HG03558 (cell line): ENCODE measurements around the gene THSD4.

Experiments
- ATAC-seq: cut with Tn5 transposase; IDR thresholded peaks from one replicate; pipeline ENCODE4 v1.9.1; 2021; ENCODE audit warnings: moderate number of reproducible peaks; ENCODE audit not compliant: unreplicated experiment; ENCODE audit errors: extremely low read depth

Gene THSD4

DNA sequence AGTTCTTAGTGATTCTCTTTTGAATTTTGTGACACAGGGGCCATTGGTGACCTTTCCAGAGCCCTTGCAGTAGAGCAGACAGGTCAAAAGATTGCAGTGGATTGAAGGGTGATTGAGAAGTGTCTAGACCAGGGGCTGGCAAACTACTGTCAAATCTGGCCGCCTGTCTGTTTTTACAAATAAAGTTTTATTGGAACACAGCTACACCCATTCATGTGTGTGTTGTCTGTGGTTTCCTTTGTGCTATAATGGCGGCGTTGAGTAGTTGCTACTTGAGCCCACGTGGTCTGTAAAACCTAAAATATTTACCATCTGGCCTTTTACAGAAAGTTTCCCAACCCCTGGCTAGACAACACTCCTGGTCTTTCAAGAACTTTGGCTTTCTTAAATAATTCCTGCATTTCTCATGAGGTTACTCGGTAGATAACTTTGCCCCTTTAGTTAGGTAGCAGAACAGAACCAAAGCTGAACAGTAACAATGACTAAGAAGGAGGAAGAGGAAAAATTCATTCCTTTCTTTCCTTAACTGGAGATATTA lies 430.0 kb downstream of the THSD4 start:
- no peak for ATAC-seq

- ATAC-seq: no peak
Measured at GRCh38 chr15:71545923-71546322, 430.7 kb downstream of the THSD4 start.

- no peak for ATAC-seq
Measured at GRCh38 chr15:71547011-71547410, 431.7 kb downstream of the THSD4 start.

GRCh38 chr15:71548401-71548807 lies 433.1 kb downstream of the THSD4 start:
- no peak for ATAC-seq

DNA sequence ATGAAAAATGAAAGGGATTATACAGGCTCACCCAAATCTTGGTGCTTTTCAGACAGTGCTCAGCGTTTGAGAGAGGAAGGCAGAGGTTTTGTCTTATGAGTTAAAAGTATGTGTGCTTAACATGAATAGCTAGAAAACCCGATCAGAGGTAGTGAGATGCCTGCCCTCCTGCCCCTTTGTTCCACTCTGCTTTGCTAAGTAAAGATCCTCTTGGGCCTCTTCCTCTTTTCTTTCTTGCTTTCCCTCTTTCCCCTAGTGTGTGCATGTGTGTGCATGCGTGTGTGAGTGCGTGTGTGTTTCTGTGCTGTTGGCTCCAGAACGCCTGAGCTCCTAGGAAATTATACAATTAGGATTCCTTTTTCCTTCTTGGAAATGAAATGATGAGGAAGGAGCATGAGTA lies 433.8 kb downstream of the THSD4 start:
- ATAC-seq: no peak

DNA sequence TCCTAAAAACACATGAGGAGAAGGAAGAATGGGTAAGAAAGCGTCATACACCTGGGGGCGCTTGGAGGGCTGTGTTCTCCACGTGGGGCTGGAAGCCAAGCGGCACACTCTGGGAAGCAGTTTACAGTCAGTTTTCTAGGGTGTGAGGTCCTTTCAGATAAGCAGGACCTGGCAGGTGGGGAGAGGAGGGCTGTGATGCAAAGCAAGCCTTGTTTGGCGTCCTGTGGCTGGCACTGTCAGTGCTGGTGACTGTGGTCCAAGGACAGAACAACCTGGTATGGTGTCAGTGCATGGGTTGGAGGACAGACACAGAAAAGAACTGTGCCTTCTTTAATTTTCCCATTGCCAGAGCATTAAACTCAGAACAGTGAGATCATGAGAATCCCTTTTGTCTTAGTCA lies 434.4 kb downstream of the THSD4 start:
- no peak for ATAC-seq

GRCh38 chr15:71551566-71551965 lies 436.3 kb downstream of the THSD4 start:
- no peak for ATAC-seq

GRCh38 chr15:71559098-71559497 lies 443.8 kb downstream of the THSD4 start:
- ATAC-seq: no peak

DNA sequence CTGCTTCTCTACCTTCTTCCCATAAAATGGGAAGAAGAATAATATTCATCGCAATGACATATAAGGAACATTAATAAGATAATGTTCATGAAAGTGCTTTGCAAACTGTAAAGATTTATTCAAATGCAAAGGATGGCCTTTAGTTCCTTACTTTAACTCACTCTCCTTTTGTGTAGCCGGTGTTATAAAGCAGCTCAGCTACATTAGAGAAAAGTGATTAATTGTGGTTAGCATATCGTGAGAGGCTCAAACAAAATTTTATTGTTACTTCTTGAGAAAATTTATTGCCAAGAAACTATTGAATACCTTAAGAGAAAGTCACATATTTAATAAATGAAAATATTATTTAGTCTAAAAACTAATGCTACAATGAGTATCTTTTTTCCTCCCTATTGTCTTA lies 444.3 kb downstream of the THSD4 start:
- no peak for ATAC-seq

DNA sequence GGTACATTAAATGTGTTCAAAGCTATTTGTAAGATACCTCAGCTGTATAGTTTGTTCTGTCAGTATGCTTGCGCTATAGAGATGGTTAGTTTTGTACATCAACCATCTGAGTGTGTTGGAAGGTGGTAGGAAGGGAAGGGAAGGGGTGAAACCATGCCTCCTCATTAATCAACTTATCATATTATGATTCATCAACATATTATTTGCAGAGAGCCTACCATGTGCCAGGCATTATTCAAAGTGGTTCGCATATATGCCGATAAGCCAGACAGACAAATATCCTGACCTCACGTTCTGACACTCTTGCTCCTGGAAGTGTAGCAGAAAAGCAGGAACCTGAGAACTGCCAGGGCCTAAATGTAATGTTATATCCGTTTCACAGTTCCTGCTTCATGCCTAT lies 447.0 kb downstream of the THSD4 start:
- no peak for ATAC-seq

- ATAC-seq: no peak
Measured at GRCh38 chr15:71564217-71564616, 448.9 kb downstream of the THSD4 start.

GRCh38 chr15:71565006-71565405 lies 449.7 kb downstream of the THSD4 start:
- no peak for ATAC-seq

- no peak for ATAC-seq
Measured at GRCh38 chr15:71565631-71566160, 450.4 kb downstream of the THSD4 start.

- no peak for ATAC-seq
Measured at GRCh38 chr15:71566226-71566625, 451.0 kb downstream of the THSD4 start.

- ATAC-seq: no peak
Measured at GRCh38 chr15:71567173-71567572, 451.9 kb downstream of the THSD4 start.

DNA sequence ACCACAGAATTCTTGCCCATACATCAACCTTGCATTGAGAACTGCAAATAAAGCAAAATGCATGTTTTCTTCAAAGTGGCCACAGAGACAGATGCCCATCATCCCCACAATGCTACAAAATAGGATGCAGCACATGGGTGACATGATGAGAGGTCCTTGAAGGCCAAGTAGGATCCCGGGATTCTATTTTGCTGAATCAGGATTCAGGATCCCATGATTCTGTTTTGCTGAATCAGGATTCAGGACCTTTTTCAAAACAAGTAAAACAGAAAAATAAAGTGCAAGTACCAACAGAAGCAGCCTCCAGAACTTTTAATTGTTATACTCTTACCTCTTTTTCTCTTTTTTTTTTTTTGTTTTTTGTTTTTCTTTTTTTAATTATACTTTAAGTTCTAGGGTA lies 453.0 kb downstream of the THSD4 start:
- no peak for ATAC-seq

DNA sequence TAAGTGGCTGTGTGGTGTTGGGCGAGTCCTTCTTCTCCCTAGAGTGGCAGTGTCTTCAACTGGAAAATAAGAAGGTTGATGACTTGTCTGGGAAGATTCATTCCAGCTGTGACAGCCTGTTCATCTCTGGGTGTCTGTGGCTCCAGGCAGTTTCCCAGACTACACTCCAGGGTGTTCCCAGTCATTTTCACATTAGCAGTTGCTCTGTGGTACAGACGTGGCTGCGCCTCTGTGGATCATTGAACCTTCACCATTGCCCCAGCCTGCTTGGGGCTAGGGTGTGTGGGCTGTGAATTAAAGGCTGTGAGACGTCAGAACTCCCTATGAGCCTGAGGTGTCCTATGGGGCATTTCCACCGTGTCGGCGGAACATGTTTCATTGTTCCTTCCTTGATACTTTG lies 455.5 kb downstream of the THSD4 start:
- no peak for ATAC-seq

DNA sequence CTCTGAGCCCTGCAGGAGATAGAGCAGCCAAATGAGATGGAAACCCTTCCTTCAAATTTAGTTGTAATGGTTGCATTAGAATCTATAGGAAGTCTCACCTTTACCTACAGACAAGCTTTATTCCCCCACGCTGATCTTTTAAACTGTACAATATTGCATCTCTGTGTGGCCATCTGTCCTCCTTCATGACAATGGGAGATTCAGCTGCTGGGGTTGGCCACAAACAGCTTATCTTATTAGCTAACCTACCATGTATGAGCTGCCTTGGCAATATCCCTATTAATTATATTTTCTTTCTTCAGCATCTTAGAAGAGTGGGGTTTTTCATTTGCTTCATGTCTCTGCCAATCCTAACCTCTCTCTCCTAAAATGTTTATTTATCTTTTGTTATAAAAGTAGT lies 456.4 kb downstream of the THSD4 start:
- ATAC-seq: no peak

GRCh38 chr15:71572452-71573053 lies 457.3 kb downstream of the THSD4 start:
- ATAC-seq: no peak

DNA sequence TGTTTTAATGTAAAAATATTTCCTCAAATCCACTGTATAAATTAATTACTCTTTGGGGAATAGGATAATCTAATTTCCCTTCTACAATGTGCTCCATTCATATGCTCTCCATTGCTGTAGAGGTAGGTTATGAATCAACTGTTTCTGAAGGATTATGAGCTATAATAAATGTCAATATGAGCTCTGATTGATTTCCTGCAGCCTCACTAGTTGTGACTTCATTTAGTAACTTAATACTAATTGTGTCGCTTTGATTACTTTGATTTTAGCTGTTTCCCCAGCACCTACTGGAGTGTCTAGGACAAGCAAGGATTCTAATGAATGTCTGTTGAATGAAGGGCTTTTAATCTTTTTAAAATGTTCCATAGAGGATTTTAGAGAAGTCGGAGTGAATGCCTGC lies 458.3 kb downstream of the THSD4 start:
- ATAC-seq: no peak

DNA sequence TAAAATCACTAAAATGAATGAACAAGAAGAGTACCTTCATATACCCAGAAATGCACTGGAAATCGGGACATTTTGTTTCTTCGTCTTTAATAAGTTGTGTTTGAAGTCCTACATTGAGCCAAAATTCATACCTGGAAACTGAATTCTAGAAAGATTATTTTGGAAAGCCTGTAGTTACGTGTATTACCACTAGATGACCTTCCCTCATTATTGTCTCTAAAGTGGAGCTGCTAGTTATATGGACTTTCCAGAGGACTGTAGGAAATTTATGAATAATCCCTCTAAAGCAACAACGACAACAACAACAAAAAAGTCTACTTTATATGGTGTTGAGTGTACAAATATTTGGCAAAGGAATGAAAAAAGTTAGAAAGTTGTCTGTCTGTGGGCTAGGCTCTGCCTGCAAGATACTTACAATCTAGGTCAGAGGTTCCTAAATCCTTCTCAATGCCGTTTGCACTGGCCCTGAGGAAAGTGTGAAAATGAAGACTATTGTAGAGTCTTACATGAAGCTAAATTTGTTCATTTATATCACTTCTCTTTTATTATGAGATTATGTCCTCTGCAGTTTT lies 460.3 kb downstream of the THSD4 start:
- ATAC-seq: no peak

GRCh38 chr15:71577071-71577470 lies 461.8 kb downstream of the THSD4 start:
- no peak for ATAC-seq
